Adipocyte (in vitro differentiated cells): ENCODE data around the gene BST2.
"Not testable (repeated sequence)": the region's sequence is repeated elsewhere in the genome, so short reads cannot be mapped to it uniquely, and the experiment has no call there.

ENCODE experiments used
- DNase-seq: peaks from one replicate; pipeline ENCODE4 v3.0.0-alpha.2; 2015; ENCODE audit warnings: low read depth
- H3K27me3 ChIP-seq: replicated peaks from 2 replicates; pipeline ENCODE4 v1.7.0; 2013; ENCODE audit warnings: mild to moderate bottlenecking, low read length, moderate library complexity; ENCODE audit not compliant: control insufficient read depth, insufficient read depth
- H3K36me3 ChIP-seq: 2 replicates; pipeline ENCODE4 v1.7.0; 2013; ENCODE audit warnings: low read length, mild to moderate bottlenecking, moderate library complexity; ENCODE audit not compliant: control insufficient read depth, insufficient read depth, severe bottlenecking
- H3K4me1 ChIP-seq: 2 replicates; pipeline ENCODE4 v1.7.0; 2013; ENCODE audit warnings: mild to moderate bottlenecking, low read length, moderate library complexity; ENCODE audit not compliant: control insufficient read depth, insufficient read depth
- H3K4me3 ChIP-seq: 2 replicates; pipeline ENCODE4 v1.7.0; 2013; ENCODE audit warnings: mild to moderate bottlenecking, low read length, moderate library complexity
- H3K9ac ChIP-seq: 2 replicates; pipeline ENCODE4 v1.7.0; 2013; ENCODE audit warnings: mild to moderate bottlenecking, low read length, moderate library complexity
- H3K9me3 ChIP-seq: 2 replicates; pipeline ENCODE4 v1.7.0; 2013; ENCODE audit warnings: mild to moderate bottlenecking, low read length, moderate library complexity; ENCODE audit not compliant: control insufficient read depth

The BST2 gene

DNA sequence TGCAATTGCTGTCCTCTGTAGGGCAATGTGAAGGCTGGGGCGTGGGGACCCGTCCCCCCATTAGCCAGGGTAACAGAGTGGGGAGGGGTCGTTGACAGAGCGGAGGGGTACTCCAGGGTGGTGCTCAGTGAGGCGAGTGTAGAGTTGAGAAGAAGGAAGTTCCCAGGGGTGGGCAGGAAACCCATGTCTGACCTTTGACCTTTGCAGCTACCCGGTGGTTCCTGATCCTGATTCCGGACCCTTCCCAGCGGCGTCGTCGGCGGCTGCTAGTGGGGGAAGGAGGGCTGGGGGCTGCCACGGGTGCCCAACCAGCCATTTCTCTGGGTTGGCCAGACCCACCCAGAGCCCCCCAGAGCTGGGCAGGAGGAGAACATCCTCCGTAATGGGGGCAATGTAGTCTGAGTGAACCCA is 26.2 kb downstream of the BST2 start:
- Histone ChIP-seq H3K4me3 (no peak overlapping the region), H3K9me3 (no peaks in the 10 kb centered on the region), H3K36me3 (no peaks in the 10 kb centered on the region), H3K27me3 (peaks cover 19% of the 10 kb centered on the region), H3K4me1 (no peaks in the 10 kb centered on the region), H3K9ac (no peak overlapping the region)
- no peak for DNase-seq

GRCh38 chr19:17378271-17378670 is 27.2 kb downstream of the BST2 start:
- Histone ChIP-seq H3K36me3 (no peaks in the 10 kb centered on the region), H3K9ac (no peak overlapping the region), H3K27me3 (peaks cover 19% of the 10 kb centered on the region), H3K4me3 (no peak overlapping the region), H3K4me1 (no peaks in the 10 kb centered on the region), H3K9me3 (no peaks in the 10 kb centered on the region)
- DNase-seq, result no peak

DNA sequence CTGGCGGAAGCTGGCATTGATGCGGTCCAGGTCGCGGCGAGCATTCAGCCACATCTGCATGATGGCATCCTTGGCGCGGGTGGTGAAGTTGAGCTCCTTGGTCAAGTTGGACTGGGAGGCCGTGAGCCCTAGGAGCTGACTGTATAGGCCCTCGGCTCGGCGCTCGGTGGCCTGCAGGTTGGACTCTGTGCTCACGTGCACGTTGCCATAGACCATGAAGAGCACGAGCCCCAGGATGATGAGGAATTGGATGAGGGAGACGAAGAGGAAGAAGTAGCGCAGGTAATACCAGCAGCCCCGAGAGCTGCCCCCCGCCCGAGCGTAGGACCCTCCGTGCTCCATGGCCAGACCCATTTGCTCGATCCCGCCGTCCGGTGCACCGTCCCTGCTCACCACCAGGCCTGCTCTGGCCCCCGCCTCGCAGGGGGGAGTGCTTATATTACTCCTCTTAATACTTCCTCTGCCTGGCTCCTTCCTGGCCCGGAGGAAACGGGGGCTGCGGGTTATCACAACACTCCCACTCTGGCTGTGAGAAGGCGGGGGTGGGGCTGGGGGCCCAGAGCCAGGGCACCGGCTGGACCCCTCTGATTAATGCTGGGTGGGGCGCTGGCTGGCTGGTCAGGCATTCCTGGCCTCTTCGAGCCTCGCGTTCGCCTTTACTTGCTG is 28.4 kb downstream of the BST2 start, which contains the start of gene PLVAP:
TSS of gene PLVAP (minus strand) at position 408 of the 666 bp plus-strand sequence. CDS start at position 354, 54 bp downstream.
- H3K27me3 ChIP-seq, result peaks cover 22% of the 10 kb centered on the region
- H3K36me3 ChIP-seq, result no peaks in the 10 kb centered on the region
- H3K4me3 ChIP-seq, result no peak within 1 kb of the TSS
- H3K9ac ChIP-seq, result no peak within 1 kb of the TSS
- H3K9me3 ChIP-seq, result no peaks in the 10 kb centered on the region
- DNase-seq, result no peak
- H3K4me1 ChIP-seq, result no peaks in the 10 kb centered on the region

DNA sequence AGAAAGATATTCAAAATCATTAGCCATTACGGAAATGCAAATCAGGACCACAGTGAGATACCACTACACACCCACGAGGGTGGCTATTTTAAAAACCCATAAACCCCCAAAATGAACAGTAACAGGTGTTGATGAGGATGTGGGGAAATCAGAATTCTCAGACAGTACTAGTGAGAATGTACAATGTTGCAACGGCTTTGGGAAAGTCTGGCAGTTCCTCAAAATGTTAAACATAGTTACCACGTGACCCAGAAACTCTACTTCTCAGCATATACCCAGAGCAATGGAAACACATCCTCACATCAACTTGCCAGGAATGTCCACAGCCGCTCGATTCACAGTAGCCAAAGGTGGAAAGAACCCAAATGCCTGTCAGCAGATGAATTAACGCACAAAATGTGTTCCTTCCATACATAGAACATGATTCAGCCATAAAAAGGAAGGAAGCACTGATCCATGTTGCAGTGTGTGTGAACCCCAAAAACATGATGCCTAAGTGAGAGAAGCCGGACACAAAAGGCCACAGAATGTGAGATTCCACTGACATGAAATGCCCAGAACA is 35.3 kb downstream of the BST2 start:
- Histone ChIP-seq H3K9ac (no peak overlapping the region), H3K36me3 (no peaks in the 10 kb centered on the region), H3K4me1 (peaks cover 3% of the 10 kb centered on the region), H3K9me3 (no peaks in the 10 kb centered on the region), H3K4me3 (no peak overlapping the region), H3K27me3 (peaks cover 11% of the 10 kb centered on the region)
- DNase-seq, result peak; percentile 50

DNA sequence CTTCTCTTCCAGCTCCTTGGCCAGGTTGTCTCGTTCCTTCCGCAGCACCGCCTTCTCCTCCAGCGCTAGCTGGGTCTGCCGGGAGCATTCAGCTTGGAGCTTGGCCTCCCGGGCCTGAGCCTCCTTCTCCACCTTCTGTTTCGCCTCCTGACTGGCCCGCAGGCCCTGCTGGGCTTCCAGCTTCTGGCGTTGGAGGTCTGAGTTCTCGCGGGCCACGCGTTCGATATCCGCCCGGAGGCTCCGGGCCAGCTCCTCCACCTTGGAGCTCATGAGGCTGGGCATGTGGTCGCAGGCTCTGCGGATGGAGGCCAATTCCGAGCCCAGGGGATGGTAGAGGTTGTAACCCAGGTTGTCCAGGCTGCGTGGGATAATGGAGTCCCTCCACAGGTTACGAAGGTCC is 40.1 kb downstream of the BST2 start:
- DNase-seq, result no peak
- Histone ChIP-seq H3K4me3 (no peak overlapping the region), H3K27me3 (peaks cover 15% of the 10 kb centered on the region), H3K36me3 (no peaks in the 10 kb centered on the region), H3K9ac (no peak overlapping the region), H3K9me3 (no peaks in the 10 kb centered on the region), H3K4me1 (peaks cover 2% of the 10 kb centered on the region)

- not testable (repeated sequence) for H3K9ac ChIP-seq, H3K9me3 ChIP-seq, DNase-seq, H3K4me3 ChIP-seq, H3K4me1 ChIP-seq, H3K36me3 ChIP-seq
- peaks cover 21% of the 10 kb centered on the region for H3K27me3 ChIP-seq
Measured at GRCh38 chr19:17363852-17364605, 41.4 kb downstream of the BST2 start.

GRCh38 chr19:17359905-17360800 is 45.3 kb downstream of the BST2 start:
- H3K4me1 ChIP-seq, result peaks cover 2% of the 10 kb centered on the region
- DNase-seq, result no peak
- H3K9me3 ChIP-seq, result no peaks in the 10 kb centered on the region
- no peak overlapping the region for H3K9ac ChIP-seq
- no peak overlapping the region for H3K4me3 ChIP-seq
- peaks cover 23% of the 10 kb centered on the region for H3K27me3 ChIP-seq
- H3K36me3 ChIP-seq, result no peaks in the 10 kb centered on the region

DNA sequence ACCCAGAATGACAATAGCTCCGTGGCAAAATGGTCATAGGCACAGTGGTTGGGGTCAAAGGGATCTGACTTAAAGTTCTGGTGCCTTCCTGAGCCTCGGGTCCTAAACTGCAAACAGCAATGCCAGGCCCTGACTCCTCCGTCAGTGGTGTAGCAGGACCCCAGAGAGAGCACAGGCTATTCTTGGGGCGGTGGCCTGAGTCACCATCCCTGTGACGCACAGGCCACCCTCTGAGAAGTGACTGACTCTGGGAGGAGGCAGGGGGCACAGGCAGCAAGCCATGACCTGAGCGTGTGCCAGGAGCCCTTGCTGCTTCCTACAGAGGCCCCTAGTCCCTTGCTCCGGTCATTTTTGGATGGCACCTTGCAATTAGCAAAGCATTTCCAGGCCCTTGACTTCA is 47.0 kb downstream of the BST2 start:
- no peak overlapping the region for H3K9ac ChIP-seq
- DNase-seq, result no peak
- H3K27me3 ChIP-seq, result peaks cover 18% of the 10 kb centered on the region

GRCh38 chr19:17357724-17358123 is 47.7 kb downstream of the BST2 start:
- no peak for DNase-seq
- Histone ChIP-seq H3K4me1 (peaks cover 2% of the 10 kb centered on the region), H3K36me3 (no peaks in the 10 kb centered on the region), H3K9ac (no peak overlapping the region), H3K27me3 (peaks cover 24% of the 10 kb centered on the region), H3K4me3 (no peak overlapping the region), H3K9me3 (no peaks in the 10 kb centered on the region)

More for the DNA sequence above, 47.0 kb downstream of the BST2 start:
- peaks cover 2% of the 10 kb centered on the region for H3K4me1 ChIP-seq
- no peak overlapping the region for H3K4me3 ChIP-seq
- no peaks in the 10 kb centered on the region for H3K36me3 ChIP-seq
- no peaks in the 10 kb centered on the region for H3K9me3 ChIP-seq

GRCh38 chr19:17357078-17357666 is 48.3 kb downstream of the BST2 start:
- no peak for DNase-seq
- H3K9ac ChIP-seq, result no peak overlapping the region
- peaks cover 2% of the 10 kb centered on the region for H3K4me1 ChIP-seq
- H3K36me3 ChIP-seq, result no peaks in the 10 kb centered on the region
- H3K9me3 ChIP-seq, result no peaks in the 10 kb centered on the region
- peaks cover 27% of the 10 kb centered on the region for H3K27me3 ChIP-seq
- no peak overlapping the region for H3K4me3 ChIP-seq
